Raji (cell line): Measurements from ENCODE around the gene ENOPH1.

Source experiments
- POLR2A ChIP-seq: IDR thresholded peaks from 2 replicates; pipeline ENCODE4 v1.6.1; 2011; ENCODE audit warnings: low read depth, low read length, control low read depth; ENCODE audit not compliant: insufficient read depth

The ENOPH1 gene

GRCh38 chr4:82430193-82430963 is at the start of gene ENOPH1, which contains the start of gene HNRNPDL:
Gene ENOPH1 (plus strand): TSS chr4:82430590. CDS start chr4:82430830, 240 bp downstream.
Gene HNRNPDL (minus strand): TSS chr4:82430462. CDS start chr4:82429690, 772 bp downstream.
- TF ChIP-seq POLR2A = peak; percentile 77

GRCh38 chr4:82380831-82381230 is 49.6 kb upstream of the ENOPH1 start:
- TF ChIP-seq POLR2A = no peak

- no peak for TF ChIP-seq POLR2A
Measured at GRCh38 chr4:82381235-82381634, 49.2 kb upstream of the ENOPH1 start.

GRCh38 chr4:82381661-82382296 is 48.6 kb upstream of the ENOPH1 start:
- no peak for TF ChIP-seq POLR2A

GRCh38 chr4:82382751-82383150 is 47.6 kb upstream of the ENOPH1 start:
- no peak for TF ChIP-seq POLR2A

- TF ChIP-seq POLR2A = no peak
Measured at GRCh38 chr4:82388405-82388804, 42.0 kb upstream of the ENOPH1 start.

- TF ChIP-seq POLR2A = no peak
Measured at GRCh38 chr4:82394896-82395295, 35.5 kb upstream of the ENOPH1 start.

- TF ChIP-seq POLR2A = no peak
Measured at GRCh38 chr4:82397527-82397926, 32.9 kb upstream of the ENOPH1 start.

- TF ChIP-seq POLR2A = no peak
Measured at GRCh38 chr4:82398263-82398662, 32.1 kb upstream of the ENOPH1 start.

- TF ChIP-seq POLR2A = no peak
Measured at GRCh38 chr4:82401600-82401999, 28.8 kb upstream of the ENOPH1 start.

GRCh38 chr4:82402196-82402775 is 28.1 kb upstream of the ENOPH1 start:
- no peak for TF ChIP-seq POLR2A

- no peak for TF ChIP-seq POLR2A
Measured at GRCh38 chr4:82403725-82404124, 26.7 kb upstream of the ENOPH1 start.

GRCh38 chr4:82415922-82416365 is 14.4 kb upstream of the ENOPH1 start:
- no peak for TF ChIP-seq POLR2A

- TF ChIP-seq POLR2A = no peak
Measured at GRCh38 chr4:82419451-82419850, 10.9 kb upstream of the ENOPH1 start.

- TF ChIP-seq POLR2A = 0 out of 2 replicates have a peak, but pooled peaks have one; percentile 19
Measured at GRCh38 chr4:82421796-82422560, 8.4 kb upstream of the ENOPH1 start.
